ENCODE measurements around the gene CLNK. TPM values are rescaled to one million over a fixed set of nuclear protein-coding genes. Genes with fewer than 3 reads are reported as not detected.
"Not testable (repeated sequence)": the region's sequence is repeated elsewhere in the genome, so short reads cannot be mapped to it uniquely, and the experiment has no call there.

Gene CLNK
- total RNA-seq, 2 donors from 2014 or later, result 0.06 TPM; not detected in 1

DNA sequence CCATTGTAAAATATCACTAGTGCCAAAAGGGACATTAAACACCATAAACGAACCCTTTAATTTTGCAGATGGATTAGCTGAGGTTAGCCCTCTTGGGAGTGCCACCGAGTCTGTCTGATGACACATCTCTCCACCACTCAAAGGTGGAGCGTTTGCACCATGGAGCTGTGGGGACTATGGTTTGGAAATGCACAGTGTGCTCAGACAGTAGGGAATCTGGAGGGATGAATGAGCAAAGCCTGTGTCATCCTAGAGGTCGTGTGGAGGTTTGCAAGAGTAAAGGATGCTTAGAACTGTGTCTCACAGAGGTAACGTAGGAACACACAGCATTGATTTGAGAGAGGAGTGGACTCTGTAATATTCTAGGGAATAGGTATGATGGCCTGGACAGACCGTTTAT lies 93.7 kb downstream of the CLNK start:
- intact Hi-C loops (cut with DNase I, micrococcal nuclease), result no loop called here
- ATAC-seq (no peak), DNase-seq (no peak)

DNA sequence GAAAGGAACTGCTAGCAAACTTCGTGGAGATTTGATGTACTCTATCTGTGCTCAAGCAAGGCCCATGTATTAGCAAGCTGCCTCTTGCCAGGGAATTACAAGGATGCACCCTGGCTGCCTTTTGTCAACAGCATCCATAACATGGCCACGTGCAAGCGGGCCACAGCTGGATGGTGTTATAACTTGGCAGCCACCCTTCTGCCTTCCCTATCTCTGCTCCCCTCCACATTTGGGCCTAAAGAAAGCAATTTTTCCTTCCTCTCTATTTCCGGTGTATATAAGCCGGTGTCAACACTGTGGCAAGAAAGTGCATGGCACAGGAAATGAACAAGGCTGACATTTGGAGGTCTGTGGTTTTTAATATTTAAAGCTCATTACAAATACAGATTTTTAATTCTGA lies 94.8 kb downstream of the CLNK start:
- DNase-seq (no peak), ATAC-seq (no peak)
- intact Hi-C loops (cut with DNase I, micrococcal nuclease), result no loop called here

DNA sequence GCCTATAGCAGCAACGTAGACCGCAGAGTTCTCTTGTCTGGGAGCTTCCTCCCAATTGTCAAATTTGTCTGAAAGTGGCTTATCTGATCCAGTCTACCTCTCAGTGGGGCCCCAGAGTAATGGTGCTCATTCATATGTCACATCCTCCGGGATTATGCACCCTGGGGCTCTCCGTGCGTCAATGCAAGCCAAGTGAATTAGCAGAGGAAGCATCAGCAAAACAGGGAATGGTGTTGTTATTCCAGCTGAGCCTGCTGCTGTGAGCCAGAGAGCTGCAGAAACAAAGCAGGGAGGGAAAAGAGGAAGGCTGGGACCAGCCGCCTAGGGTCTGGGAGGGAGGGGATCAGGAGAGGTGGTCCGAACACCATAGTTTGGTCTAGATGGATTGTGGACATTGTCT lies 95.2 kb downstream of the CLNK start:
- intact Hi-C loops (cut with DNase I, micrococcal nuclease), result no loop called here
- ATAC-seq, result no peak

DNA sequence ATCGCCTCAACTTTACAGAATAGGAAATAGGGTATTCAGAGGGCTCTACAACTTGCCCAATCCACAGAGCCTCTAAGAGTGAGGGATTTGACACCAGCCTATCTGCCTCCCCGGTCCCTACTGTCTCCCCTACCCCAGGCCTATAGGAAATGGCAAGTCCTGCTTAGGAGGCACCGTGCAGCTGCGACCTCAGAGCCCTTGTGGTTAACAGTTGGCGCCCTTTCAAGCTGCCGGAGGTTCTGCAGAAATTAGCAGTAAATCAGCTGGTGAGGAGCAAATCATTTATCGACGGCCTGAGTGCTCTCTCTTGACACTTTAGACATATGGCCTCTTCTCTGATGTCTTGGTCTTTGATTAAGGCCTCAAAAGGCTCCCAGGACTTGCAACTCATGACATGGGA lies 96.9 kb downstream of the CLNK start:
- ATAC-seq (no peak), DNase-seq (no peak)
- intact Hi-C loops (cut with DNase I, micrococcal nuclease), result no loop called here

More for the DNA sequence above, 95.2 kb downstream of the CLNK start:
- DNase-seq, result no peak

DNA sequence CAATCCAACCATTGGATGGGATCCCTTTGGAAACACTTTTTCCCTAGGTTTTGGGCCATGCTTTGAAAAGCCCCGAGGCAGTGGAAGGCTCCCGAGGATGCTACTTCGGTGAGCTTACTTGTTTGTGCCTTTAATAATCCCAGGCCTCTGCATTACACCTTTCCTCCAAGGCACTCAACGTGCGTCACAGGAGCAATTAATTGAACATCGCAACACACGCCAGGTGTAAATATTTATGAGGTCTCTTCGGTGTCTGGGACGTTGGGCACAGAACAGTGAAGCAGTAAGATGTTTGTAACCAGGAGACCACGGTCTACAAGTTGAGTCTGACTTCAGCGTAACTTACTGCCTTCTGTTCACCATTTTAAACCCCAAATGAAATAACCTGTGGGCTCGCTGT lies 97.3 kb downstream of the CLNK start:
- ATAC-seq, result no peak
- no peak for DNase-seq
- intact Hi-C loops (cut with DNase I, micrococcal nuclease), result no loop called here

DNA sequence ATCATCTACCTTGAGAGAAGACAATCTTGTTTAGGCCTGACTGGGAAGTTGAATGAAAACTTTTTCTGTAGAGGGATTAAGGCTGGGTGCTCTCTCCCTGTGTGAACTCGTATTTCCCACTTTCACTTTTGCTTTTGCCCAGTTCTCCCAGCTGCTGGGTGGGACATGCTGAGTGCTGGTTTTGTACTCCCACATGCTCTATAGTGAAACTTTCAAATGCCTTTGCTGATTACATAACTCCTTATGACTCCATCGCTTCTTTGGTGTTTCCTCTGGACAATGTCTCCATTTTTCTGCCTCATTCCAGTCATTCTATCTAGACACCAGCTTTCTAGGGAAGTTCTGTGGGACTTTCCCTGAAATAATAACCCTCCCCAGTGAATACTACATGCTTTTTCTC lies 100.5 kb downstream of the CLNK start:
- peak; percentile 10 to 33 for DNase-seq
- ATAC-seq, result peak; percentile 93
- intact Hi-C loops (cut with DNase I, micrococcal nuclease), result loop anchor here in 1 of 2 donors (5.0 kb wide), 2 partner anchors 843 to 1138 kb away; partner anchors contain the start of gene HS3ST1

DNA sequence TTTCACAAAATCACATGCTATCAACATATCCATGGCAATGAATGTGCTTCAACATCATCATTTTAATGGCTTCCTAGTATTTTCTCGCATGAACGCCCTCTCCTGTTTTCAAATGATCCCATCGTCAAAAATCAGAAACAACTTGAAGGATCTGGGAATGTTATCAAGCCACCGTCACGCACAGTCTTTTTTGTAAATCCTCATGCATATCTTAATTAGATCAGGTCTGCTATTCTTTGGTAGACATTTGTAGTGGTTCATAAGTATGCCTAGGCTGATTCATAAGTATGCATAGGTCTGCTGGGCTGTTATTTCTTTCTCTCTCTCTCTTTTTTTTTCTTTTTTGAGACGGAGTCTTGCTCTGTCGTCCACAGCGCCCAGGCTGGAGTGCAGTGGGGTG lies 101.6 kb downstream of the CLNK start:
- ATAC-seq (no peak), DNase-seq (no peak)
- intact Hi-C loops (cut with DNase I, micrococcal nuclease), result loop anchor here in 1 of 2 donors (5.0 kb wide), 2 partner anchors 844 to 1139 kb away; partner anchors contain the start of gene HS3ST1

DNA sequence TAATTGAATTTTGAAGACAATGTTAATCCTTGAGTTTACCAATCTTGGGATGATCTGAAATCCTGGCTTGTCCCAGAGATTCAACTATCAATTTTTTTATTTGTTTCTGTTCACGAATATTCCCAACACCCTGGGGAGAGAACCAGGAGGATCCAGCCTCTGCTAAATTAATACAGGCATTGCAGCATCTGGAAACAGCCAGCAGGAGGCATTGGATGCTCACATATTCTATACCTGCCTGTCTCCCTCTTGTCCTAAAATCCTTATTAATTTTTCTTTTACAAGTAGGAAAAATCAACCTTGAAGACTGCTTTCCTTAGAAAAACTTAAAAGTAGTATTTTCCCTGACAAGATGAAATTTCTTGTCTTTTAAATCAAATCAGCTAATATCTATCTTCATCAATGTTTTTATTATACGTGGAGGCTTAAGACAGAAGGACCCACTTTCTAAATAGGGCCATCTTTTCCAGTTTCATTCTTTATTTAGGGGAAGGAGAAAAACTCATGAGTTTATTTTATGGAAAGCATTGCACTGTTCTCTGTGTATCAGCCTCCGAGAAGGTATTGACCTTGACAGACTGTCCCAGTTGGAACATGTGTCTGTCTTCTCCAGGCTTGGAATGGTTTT lies 102.4 kb downstream of the CLNK start:
- peak in 1 of 2 donors; percentile 34 for DNase-seq
- ATAC-seq, result peak; percentile 78
- intact Hi-C loops (cut with DNase I, micrococcal nuclease), result loop anchor here in 1 of 2 donors (5.0 kb wide), 2 partner anchors 845 to 1140 kb away; partner anchors contain the start of gene HS3ST1

DNA sequence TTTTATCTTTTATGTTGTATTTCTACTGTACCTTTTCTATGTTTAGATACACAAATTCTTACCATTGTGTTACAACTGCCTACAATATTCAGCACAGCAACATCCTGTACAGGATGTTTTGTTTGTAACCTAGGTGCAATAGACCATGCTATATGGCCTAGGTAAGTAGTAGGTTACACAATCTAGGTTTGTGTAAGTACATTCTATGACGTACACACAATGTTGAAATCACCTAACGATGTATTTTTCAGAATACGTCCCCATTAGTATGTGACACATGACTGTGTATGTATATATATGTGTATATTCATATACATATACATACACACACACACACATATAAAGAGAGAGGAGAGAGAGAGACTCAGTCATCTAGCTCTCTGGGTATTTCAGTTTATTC lies 103.5 kb downstream of the CLNK start:
- intact Hi-C loops (cut with DNase I, micrococcal nuclease), result loop anchor here in 1 of 2 donors (5.0 kb wide), 2 partner anchors 846 to 1141 kb away; partner anchors contain the start of gene HS3ST1
- ATAC-seq (no peak), DNase-seq (no peak)

DNA sequence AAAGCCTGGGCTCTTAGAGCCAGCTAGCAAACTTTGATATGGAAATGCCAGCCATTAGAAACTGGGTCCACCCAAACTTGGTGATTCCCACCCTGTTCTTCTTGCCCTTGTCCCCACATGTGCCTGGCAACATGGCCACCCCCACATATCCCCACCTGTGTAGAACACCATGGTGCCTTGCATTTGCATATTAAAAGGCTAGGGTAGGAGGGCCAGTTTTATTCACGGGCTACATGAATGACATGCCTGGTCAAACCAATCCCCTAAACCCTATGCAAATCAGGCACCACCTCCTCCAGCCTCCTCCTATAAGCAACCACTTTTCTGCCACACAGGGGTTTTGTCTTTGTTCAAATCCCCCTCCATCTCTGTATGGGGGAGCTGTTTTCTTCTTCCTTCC lies 104.9 kb downstream of the CLNK start:
- intact Hi-C loops (cut with DNase I, micrococcal nuclease), result loop anchor here in 1 of 2 donors (5.0 kb wide), 2 partner anchors 848 to 1143 kb away; partner anchors contain the start of gene HS3ST1
- DNase-seq (no peak), ATAC-seq (no peak)

DNA sequence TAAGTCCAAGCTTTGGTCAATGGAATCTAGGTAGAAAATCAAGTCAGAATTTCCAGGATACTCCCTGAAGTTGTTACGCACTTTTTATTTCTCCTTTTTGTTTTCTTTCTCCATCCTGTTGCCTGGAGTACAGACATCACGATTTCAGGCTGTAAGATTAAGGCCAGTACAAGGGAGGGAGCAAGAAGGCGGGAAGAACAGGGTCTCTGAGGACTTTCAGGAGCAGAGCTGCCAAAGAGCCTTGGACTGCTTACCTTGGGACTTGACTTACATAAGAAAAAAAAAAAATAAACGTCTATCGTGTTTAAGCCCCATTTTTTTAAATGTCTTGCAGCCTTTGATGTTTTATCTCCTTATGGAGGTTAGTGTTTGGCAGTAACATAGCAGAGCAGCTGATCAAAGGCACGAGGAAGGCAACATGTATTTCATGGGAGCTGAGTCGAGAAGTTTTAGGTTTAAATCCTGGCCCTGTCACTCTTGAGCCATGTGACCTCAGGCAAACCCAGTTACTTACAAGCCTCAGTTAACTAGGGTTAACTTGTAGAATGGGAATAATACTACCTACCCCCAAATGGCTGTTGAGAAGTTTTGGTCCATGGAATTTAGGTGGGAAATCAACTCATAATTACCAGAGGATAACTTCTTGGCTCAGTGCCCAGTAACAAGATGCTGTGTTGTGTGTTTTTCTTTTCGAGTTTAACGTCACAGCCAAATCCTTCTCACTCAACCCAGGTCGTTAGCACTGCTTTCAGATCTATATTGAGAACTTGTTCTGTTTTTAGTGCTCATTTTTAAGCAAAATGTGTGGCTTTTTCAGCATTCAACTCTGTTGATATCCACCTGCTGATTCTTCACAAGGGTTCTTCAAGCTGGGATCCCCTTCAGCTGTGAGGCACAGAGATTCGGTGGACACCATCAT lies 106.8 kb downstream of the CLNK start:
- intact Hi-C loops (cut with DNase I, micrococcal nuclease), result no loop called here
- ATAC-seq (no peak), DNase-seq (no peak)

DNA sequence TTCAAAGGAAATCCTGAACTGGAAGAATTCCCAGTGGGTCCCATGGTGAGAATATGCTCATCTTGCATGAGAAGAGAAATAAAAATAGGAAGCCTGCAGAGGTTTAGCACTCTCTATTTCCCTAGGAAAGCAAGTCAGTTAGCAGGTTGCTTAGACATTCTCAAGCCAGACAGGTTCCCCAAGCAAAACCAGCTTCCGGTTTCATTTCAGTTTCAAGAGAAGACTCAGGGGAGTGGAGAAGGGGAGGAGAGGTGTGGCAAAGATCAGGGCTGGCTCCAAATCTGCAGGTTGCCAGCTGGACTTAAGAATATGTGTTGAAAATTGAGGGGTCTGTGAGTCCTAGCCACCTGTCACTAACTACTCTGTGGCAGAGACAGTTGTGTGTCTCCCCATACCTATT lies 107.5 kb downstream of the CLNK start:
- DNase-seq, result no peak
- intact Hi-C loops (cut with DNase I, micrococcal nuclease), result no loop called here
- no peak for ATAC-seq

DNA sequence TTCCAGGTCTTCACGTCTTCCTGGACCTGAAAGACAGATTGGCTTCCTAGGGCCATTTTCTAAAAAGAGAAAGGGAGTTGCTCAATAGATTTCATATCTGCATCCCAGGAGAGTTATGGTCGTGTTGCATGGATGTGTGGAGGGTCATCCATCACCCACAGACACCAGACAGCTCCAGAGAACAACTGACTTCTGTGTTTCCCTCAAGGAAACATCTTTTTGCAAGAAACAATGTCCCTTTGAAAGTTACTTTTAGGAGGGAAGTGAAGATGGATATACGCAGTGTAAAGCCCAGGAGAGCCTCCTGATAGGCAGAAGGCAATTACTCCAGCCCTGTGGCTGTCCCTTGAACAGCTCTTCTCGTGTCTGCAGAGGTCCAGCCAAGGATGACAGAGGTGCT lies 108.3 kb downstream of the CLNK start:
- DNase-seq, result no peak
- intact Hi-C loops (cut with DNase I, micrococcal nuclease), result no loop called here
- no peak for ATAC-seq

DNA sequence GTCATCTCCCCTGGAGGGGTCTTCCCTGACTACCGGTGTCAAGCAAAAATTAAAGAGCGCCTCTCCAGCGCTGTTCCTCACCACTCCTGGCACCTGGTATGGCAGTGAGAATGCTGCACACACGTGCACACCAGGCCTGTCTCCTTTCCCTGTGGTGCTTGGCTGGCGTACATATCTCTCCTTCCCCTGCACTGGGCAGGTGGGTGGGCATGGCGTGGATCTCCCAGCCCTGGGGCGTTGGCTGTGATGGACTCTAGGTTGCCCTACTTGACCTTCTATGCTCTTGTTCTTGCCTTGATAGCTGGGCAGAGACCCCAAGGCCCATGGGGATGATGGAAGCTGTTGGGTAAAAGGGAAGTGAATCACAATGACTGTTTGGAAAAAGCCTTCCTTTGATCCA lies 109.2 kb downstream of the CLNK start:
- no peak for ATAC-seq
- intact Hi-C loops (cut with DNase I, micrococcal nuclease), result no loop called here

DNA sequence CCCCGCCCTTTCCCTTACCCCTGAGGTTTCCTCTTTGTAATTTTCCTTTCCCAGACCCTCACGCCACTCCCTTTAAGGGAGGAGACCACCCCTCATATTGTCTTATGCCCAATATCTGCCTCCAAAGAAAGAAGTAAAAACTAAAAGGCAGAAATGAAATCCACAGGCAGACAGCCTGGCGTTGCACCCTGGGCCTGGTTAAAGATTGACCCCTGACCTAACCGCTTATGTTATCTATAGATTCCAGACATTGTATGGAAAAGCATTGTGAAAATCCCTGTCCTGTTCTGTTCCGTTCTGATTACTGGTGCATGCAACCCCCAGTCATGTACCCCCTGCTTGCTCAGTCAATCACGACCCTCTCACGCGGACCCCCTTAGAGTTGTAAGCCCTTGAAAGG lies 110.0 kb downstream of the CLNK start:
- DNase-seq; intact Hi-C loops (cut with DNase I, micrococcal nuclease): not testable (repeated sequence)

More for the DNA sequence above, 109.2 kb downstream of the CLNK start:
- DNase-seq, result no peak

DNA sequence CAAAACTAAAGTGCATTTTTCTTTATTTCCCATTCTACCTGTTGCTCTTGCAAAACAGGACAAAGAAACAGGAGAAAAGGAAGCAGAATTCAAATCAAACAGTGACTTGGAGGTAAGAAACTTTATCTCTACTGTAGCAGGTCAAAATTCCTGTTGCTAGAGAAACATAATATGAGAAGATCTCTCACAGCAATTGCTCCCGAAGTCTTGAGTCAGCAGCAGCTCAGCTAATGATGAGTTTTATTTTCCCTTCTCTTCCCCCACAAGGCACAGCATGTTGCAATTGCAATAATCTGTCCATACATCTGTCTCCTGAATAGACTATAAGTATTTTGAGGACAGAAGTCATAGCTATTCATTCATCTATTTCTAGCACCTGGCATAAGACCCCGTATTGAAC lies 112.7 kb downstream of the CLNK start:
- DNase-seq (no peak), ATAC-seq (no peak)
- intact Hi-C loops (cut with DNase I, micrococcal nuclease), result no loop called here

More for the DNA sequence above, 110.0 kb downstream of the CLNK start:
- not testable (repeated sequence) for ATAC-seq

DNA sequence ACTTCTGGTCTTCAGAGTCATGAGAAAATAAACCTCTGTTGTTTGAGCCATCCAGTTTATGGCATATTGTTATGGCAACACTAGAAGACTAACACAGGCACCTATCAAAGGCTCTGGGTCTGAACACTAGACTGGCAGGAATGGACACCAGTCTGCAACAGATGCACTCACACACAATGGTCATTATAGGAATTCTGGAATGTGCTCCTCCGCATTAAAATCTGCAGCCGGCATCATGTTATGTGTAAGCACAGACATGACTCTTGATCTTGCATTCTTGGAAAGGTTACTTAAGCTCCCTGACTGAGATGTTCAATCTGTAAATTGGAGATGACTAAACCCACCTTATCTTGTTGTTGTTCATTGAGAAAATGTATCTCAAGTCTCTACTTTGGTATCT lies 115.1 kb downstream of the CLNK start:
- no peak for ATAC-seq
- no peak for DNase-seq
- intact Hi-C loops (cut with DNase I, micrococcal nuclease), result no loop called here

DNA sequence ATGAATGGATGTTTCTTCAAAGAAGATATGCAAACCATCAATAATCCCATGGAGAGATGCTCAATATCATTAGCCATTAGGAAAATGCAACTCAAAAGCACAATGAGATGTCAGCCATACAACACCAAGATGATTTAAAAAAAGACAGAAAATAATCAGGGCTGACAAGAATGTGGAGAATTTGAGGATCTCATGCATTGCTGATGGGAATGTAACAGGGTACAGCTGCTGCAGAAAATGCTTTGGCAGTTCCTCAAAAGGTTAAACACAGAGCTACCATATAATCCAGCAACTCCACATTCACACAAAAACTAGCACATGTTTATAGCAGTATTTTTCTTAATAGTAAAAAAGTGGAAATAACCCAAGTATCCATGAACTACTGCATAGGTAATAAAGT lies 116.8 kb downstream of the CLNK start:
- no peak for ATAC-seq
- DNase-seq, result no peak
- intact Hi-C loops (cut with DNase I, micrococcal nuclease), result no loop called here

DNA sequence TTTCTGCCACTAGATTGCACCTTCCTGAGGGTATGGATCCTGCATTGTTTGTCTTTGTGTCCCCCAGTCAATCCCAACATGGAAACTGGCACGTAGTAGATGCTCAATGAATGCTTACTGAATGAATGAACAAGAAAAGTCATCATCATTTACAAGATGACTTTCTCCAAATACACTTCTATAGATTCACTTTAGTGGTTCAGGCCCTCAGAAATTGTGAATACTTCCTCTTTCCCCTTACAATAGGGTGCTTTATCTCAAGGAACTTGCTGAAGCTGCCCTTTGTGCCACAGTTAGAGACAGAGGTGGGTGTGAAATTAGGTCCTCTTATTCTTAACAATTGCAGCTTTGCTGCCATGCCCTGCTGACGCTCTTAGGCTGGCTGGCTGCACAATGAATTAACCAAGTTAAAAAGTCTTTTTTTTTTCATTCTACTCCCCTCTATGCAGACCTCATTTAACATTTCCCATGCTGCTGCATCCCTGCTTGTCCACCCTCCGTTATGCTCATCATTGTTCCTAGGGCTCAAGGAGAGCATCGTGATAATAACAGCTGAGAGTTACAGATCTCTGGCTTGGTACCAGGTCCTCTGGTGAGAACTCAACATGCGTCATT lies 119.3 kb downstream of the CLNK start:
- intact Hi-C loops (cut with DNase I, micrococcal nuclease), result no loop called here
- DNase-seq (no peak), ATAC-seq (no peak)

Measured in left colon (tissue), 2 donors.